Mesothelial cell of epicardium (in vitro differentiated cells): ENCODE data around the gene KIAA1671. TPM values are rescaled to one million over a fixed set of nuclear protein-coding genes. Genes with fewer than 3 reads are reported as not detected.

Source experiments
- DNase-seq, 2 experiments: peaks; one replicate each; pipeline ENCODE4 v3.0.0; 2021; ENCODE audit warnings: low spot score in 2 of 2; ENCODE audit not compliant: unreplicated experiment in 2 of 2
- H3K27ac Mint-ChIP-seq: 2 replicates; pipeline ENCODE4 v1.8.0; 2021; ENCODE audit warnings: mixed read lengths
- H3K27me3 Mint-ChIP-seq: 2 replicates; pipeline ENCODE4 v1.8.0; 2021; ENCODE audit warnings: low read depth, mixed read lengths
- H3K36me3 Mint-ChIP-seq: 2 replicates; pipeline ENCODE4 v1.8.0; 2021; ENCODE audit warnings: mixed read lengths
- H3K4me1 Mint-ChIP-seq: 2 replicates; pipeline ENCODE4 v1.8.0; 2021; ENCODE audit warnings: mixed read lengths
- H3K4me3 Mint-ChIP-seq: 2 replicates; pipeline ENCODE4 v1.8.0; 2021; ENCODE audit warnings: mild to moderate bottlenecking, moderate library complexity, mixed read lengths
- H3K9me3 Mint-ChIP-seq: 2 replicates; pipeline ENCODE4 v1.8.0; 2021; ENCODE audit warnings: mixed read lengths
- CTCF ChIP-seq: fragments of 200-600 bp; sonication (generic); IDR thresholded peaks from one replicate; pipeline ENCODE4 v1.5.0; 2021; ENCODE audit warnings: antibody characterized with exemption; ENCODE audit not compliant: unreplicated experiment
- total RNA-seq: library from RNA; stranded (reverse); gene quantifications from 3 replicates; pipeline ENCODE4 v1.2.1, GENCODE V29; 2021

Gene KIAA1671
- total RNA-seq, 1 donor from 2014 or later = 21.8 TPM

DNA sequence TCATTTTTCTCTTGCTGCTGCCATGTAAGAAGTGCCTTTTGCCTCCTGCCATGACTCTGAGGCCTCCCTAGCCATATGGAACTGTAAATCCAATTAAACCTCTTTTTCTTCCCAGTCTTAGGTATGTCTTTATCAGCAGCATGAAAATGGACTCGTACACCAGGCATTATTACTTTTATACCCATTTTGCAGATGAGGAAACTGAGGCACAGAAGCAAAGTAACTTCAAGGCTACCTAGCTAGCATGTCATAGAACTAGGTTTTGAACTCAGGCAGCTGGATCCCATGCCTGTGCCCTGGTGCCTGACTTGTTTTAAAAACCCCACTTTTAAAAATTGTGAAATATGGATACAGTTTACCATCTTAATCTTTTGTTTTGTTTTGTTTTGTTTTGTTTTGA is 25.8 kb downstream of the KIAA1671 start:
- Mint-ChIP-seq H3K27ac (peak overlapping the region; percentile 83), H3K4me1 (peaks cover 29% of the 10 kb centered on the region), H3K27me3 (no peaks in the 10 kb centered on the region), H3K4me3 (no peak overlapping the region), H3K9me3 (no peaks in the 10 kb centered on the region), H3K36me3 (no peaks in the 10 kb centered on the region)
- no peak for DNase-seq
- TF ChIP-seq CTCF = no peak

- no peak for TF ChIP-seq CTCF
- H3K36me3 Mint-ChIP-seq = no peaks in the 10 kb centered on the region
- H3K4me3 Mint-ChIP-seq = no peak overlapping the region
- H3K4me1 Mint-ChIP-seq = peaks cover 26% of the 10 kb centered on the region
- DNase-seq = no peak
- H3K27ac Mint-ChIP-seq = no peak overlapping the region
- no peaks in the 10 kb centered on the region for H3K9me3 Mint-ChIP-seq
- H3K27me3 Mint-ChIP-seq = no peaks in the 10 kb centered on the region
Observed at GRCh38 chr22:24981066-24981465, 28.6 kb downstream of the KIAA1671 start.

DNA sequence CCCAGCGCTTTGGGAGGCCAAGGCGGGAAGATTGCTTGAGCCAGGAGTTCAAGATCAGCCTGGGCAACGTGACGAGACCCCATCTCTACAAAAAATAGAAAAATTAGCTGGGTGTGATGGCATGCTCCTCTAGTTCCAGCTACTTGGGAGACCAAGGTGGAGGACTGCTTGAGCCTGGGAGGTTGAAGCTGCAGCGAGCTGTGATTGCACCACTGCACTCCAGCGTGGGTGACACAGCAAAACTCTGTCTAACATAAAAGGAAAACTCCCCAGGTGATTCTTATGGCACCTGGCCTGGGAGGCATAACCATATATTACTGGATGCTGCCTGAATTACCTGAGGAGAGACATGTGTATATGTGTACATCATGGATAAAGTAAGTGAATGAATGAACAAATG is 29.1 kb downstream of the KIAA1671 start:
- TF ChIP-seq CTCF = no peak
- Mint-ChIP-seq H3K36me3 (no peaks in the 10 kb centered on the region), H3K4me3 (no peak overlapping the region), H3K9me3 (no peaks in the 10 kb centered on the region), H3K4me1 (peaks cover 20% of the 10 kb centered on the region), H3K27ac (no peak overlapping the region), H3K27me3 (no peaks in the 10 kb centered on the region)
- no peak for DNase-seq

DNA sequence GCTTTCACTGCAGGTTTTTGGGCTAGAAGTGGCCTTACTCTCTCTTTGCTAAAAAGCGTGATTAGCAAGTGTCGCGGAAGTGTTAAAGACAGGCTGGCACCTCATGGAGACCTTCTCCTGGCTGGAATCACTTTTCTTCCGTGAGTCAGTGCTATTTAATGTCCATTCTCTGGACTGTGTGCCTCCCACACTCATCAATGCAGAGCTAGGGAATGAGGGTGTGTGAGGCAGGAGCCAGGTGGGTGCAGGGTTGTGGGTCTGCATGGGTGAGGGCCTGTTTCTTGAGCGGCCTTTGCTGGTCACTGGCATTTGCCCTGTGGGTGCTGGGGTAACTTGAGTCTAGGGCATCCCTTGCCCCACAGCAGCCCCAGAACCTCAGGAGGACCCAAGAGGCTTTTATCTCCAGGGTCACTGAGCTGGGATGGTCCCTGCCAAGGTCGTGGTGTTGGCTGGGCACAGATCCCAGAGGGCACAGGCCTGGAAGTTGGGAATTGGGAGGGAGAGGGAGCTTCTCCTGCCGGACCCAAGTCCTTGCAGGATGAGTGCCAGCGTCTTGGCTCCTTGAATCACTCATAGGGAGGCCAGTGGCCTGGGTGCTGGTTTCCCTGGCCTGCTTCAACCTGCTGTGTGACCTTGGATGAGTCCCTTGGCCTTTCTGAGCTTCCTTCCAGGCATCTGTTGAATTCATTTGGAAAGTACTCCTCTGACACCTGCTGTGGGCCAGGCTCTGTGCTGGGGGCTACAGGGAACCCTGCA is 30.0 kb downstream of the KIAA1671 start:
- Mint-ChIP-seq H3K4me1 (peaks cover 12% of the 10 kb centered on the region), H3K27me3 (no peaks in the 10 kb centered on the region), H3K4me3 (no peak overlapping the region), H3K9me3 (no peaks in the 10 kb centered on the region), H3K36me3 (no peaks in the 10 kb centered on the region), H3K27ac (no peak overlapping the region)
- no peak for TF ChIP-seq CTCF
- DNase-seq = no peak

DNA sequence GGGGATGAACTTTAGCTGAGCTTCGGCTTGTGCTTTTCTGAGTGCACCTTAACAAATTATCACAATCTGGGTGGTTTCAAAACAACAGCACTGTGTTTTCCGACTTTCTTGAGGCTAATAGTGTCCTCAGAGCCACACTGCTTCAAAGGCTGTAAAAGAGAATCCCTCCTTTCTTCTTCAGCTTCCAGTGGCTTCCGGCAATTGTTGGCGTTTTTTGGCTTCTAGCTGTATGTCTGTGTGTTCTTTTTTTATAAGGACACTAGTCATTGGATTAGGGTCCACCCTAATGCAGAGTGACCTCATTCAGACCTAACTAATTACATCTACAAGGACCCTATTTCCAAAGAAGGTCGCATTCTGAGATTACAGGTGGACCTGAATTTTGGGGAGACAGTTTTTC is 30.6 kb downstream of the KIAA1671 start:
- no peak for DNase-seq

More for the DNA sequence above, 30.6 kb downstream of the KIAA1671 start:
- H3K4me1 Mint-ChIP-seq = peaks cover 5% of the 10 kb centered on the region
- no peaks in the 10 kb centered on the region for H3K9me3 Mint-ChIP-seq
- no peak overlapping the region for H3K4me3 Mint-ChIP-seq
- TF ChIP-seq CTCF = no peak
- no peaks in the 10 kb centered on the region for H3K36me3 Mint-ChIP-seq
- H3K27me3 Mint-ChIP-seq = no peaks in the 10 kb centered on the region
- no peak overlapping the region for H3K27ac Mint-ChIP-seq
